ENCODE results near the gene RSPH6A. TPM values are rescaled to one million over a fixed set of nuclear protein-coding genes. Genes with fewer than 3 reads are reported as not detected.

RSPH6A gene
- total RNA-seq, 1 experiment from 2014 or later: 0.52 TPM

DNA sequence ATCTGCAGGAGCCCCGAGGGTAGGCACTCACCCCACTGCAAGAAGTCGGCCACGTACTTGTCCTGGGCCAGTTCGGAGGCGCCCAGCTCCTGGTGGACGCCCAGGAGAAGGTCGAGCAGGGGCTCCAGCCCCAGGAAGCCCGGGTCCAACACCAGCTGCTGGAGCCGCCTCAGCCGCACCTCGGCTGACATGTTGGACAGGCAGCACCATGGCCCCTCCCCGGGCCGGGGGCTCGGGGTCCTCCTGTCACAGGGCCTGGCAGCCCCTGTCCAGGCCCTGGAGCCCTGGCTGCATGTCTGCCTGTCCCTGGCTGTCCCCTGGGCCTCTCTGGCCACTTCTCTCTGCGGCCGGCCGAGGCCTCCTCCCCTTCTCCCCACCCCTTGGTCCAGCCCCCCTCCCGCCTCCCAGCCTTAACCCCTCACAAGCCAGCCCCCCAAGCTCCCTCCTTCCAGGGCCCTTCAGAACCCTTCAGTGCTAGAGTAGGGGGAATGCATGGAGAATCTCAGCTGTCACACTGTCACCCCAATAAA, 32.9 kb downstream of the RSPH6A start, which contains the start of gene DMPK:
Gene DMPK, minus strand, starts transcription at position 329 of the 530 bp plus-strand sequence. Its CDS starts 138 bp downstream, at position 191.
- DNase-seq: no peak
- no peak within 1 kb of the TSS for H3K4me3 Mint-ChIP-seq (ENCODE audit: low read depth, unreplicated experiment)
- BruUV-seq (replicated peaks): no TSS peak
- H3K27me3 Mint-ChIP-seq (ENCODE audit: unreplicated experiment): no peaks in the 10 kb centered on the region
- TF ChIP-seq, protein P1, sequence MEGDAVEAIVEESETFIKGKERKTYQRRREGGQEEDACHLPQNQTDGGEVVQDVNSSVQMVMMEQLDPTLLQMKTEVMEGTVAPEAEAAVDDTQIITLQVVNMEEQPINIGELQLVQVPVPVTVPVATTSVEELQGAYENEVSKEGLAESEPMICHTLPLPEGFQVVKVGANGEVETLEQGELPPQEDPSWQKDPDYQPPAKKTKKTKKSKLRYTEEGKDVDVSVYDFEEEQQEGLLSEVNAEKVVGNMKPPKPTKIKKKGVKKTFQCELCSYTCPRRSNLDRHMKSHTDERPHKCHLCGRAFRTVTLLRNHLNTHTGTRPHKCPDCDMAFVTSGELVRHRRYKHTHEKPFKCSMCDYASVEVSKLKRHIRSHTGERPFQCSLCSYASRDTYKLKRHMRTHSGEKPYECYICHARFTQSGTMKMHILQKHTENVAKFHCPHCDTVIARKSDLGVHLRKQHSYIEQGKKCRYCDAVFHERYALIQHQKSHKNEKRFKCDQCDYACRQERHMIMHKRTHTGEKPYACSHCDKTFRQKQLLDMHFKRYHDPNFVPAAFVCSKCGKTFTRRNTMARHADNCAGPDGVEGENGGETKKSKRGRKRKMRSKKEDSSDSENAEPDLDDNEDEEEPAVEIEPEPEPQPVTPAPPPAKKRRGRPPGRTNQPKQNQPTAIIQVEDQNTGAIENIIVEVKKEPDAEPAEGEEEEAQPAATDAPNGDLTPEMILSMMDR (IDR thresholded peaks at IDR 0.05; ENCODE audit: unreplicated experiment): no peak
- H3K36me3 Mint-ChIP-seq (ENCODE audit: insufficient read depth, unreplicated experiment): peaks cover 65% of the 10 kb centered on the region
- intact Hi-C loops (cut with micrococcal nuclease; ENCODE audit: unreplicated experiment): no loop called here
- H3K9me3 Mint-ChIP-seq (ENCODE audit: low read depth, unreplicated experiment): no peaks in the 10 kb centered on the region
- peaks cover 17% of the 10 kb centered on the region for H3K4me1 Mint-ChIP-seq (ENCODE audit: low read depth, unreplicated experiment)
- CTCF ChIA-PET: interaction anchor here (0.6 to 3.4 kb wide), 7 partner anchors 10 to 489 kb away, joined by 3 to 17 read pairs (median 7); partner anchors contain the start of gene SIX5
- H3K27ac Mint-ChIP-seq (ENCODE audit: unreplicated experiment): no peak within 1 kb of the TSS

DNA sequence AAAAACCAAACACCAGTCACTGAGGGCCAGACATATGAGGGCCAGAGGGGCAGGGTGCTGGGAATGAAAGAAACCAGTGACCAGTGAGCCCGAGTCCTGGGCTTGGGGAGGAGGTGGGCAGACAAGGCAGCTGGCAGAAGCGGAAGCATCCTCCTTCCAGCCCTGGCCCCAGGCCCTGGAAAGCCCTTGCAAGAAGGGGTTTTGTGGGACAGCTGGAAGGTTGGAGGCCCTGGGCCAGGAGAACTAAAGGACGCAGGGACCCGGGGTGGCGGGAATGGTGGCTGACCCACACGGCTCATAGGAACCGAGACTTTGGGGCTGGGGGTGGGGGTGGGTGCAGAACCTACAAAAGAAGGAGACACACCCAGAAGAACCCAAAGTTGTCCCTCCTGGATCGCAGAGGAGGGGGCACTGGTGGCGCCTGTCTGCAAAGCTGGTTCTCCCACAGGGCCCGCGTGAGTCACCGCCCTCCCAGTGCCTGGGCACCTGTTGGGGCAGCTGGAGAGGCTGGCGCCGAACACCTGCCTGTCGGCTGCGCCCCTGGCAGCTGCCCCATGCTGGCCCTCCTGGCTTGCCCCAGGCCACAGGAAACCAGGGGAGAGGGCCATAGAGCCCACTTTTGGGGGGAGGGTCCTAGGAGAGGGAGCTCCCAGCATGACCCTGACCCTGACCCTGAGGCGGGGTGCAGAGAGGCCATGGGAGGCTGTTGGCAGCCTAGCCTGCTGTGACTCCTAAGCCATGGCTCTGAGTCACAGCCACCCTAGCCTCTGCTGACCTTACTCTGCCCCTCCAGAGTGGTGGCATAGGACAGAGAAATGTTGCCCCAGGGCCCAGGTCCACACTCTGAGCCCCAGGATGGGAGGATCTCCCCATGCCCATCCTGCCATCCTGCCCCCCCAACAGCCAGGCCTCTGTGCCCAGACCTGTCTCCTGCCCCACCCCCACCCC, 33.6 kb downstream of the RSPH6A start:
- intact Hi-C loops (cut with micrococcal nuclease; ENCODE audit: unreplicated experiment): no loop called here
- Mint-ChIP-seq H3K27ac (ENCODE audit: unreplicated experiment) (peak overlapping the region; percentile 12), H3K9me3 (ENCODE audit: low read depth, unreplicated experiment) (no peaks in the 10 kb centered on the region), H3K4me3 (ENCODE audit: low read depth, unreplicated experiment) (no peak overlapping the region), H3K4me1 (ENCODE audit: low read depth, unreplicated experiment) (peaks cover 17% of the 10 kb centered on the region), H3K36me3 (ENCODE audit: insufficient read depth, unreplicated experiment) (peaks cover 69% of the 10 kb centered on the region), H3K27me3 (ENCODE audit: unreplicated experiment) (no peaks in the 10 kb centered on the region)
- CTCF ChIA-PET: interaction anchor here (0.6 to 3.4 kb wide), 4 partner anchors 9 to 225 kb away, joined by 3 to 17 read pairs (median 10); partner anchors contain the start of gene SIX5
- DNase-seq: peak; percentile 78
- BruUV-seq (replicated peaks): no TSS peak
- TF ChIP-seq, protein P1 (IDR thresholded peaks at IDR 0.05; ENCODE audit: unreplicated experiment): no peak

GRCh38 chr19:45780448-45781213, 34.5 kb downstream of the RSPH6A start:
- H3K4me3 Mint-ChIP-seq (ENCODE audit: low read depth, unreplicated experiment): no peak overlapping the region

DNA sequence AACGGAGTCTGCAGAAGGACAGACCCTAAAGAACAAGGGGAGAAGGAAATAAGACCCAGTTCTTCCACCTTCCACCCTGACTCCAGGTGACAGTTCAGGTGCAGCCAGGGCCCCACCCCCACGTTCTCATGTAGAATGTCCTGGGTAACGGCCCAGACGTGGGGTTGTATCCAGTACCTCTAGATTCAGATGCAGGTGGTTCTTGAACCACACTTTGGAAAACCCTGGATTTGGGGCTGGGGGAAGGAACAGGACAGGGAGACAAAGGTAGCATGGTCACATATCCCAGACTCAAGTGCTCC, 35.0 kb downstream of the RSPH6A start:
- H3K4me1 Mint-ChIP-seq (ENCODE audit: low read depth, unreplicated experiment): peaks cover 17% of the 10 kb centered on the region
- no peaks in the 10 kb centered on the region for H3K9me3 Mint-ChIP-seq (ENCODE audit: low read depth, unreplicated experiment)
- TF ChIP-seq, protein P1 (IDR thresholded peaks at IDR 0.05; ENCODE audit: unreplicated experiment): no peak
- CTCF ChIA-PET: no interaction called here
- no peak for DNase-seq
- H3K27me3 Mint-ChIP-seq (ENCODE audit: unreplicated experiment): no peaks in the 10 kb centered on the region
- peaks cover 58% of the 10 kb centered on the region for H3K36me3 Mint-ChIP-seq (ENCODE audit: insufficient read depth, unreplicated experiment)
- BruUV-seq (replicated peaks): no TSS peak
- intact Hi-C loops (cut with micrococcal nuclease; ENCODE audit: unreplicated experiment): no loop called here
- no peak overlapping the region for H3K4me3 Mint-ChIP-seq (ENCODE audit: low read depth, unreplicated experiment)
- peak overlapping the region; percentile 18 for H3K27ac Mint-ChIP-seq (ENCODE audit: unreplicated experiment)

More at GRCh38 chr19:45780448-45781213, 34.5 kb downstream of the RSPH6A start:
- CTCF ChIA-PET: interaction anchor here (0.6 to 3.4 kb wide), 3 partner anchors 8 to 224 kb away, joined by 3 to 17 read pairs (median 8); partner anchors contain the start of gene SIX5
- DNase-seq: no peak
- no TSS peak for BruUV-seq (replicated peaks)
- Mint-ChIP-seq H3K4me1 (ENCODE audit: low read depth, unreplicated experiment) (peaks cover 17% of the 10 kb centered on the region), H3K27me3 (ENCODE audit: unreplicated experiment) (no peaks in the 10 kb centered on the region), H3K27ac (ENCODE audit: unreplicated experiment) (peak overlapping the region; percentile 12), H3K9me3 (ENCODE audit: low read depth, unreplicated experiment) (no peaks in the 10 kb centered on the region), H3K36me3 (ENCODE audit: insufficient read depth, unreplicated experiment) (peaks cover 62% of the 10 kb centered on the region)
- TF ChIP-seq, protein P1 (IDR thresholded peaks at IDR 0.05; ENCODE audit: unreplicated experiment): no peak
- intact Hi-C loops (cut with micrococcal nuclease; ENCODE audit: unreplicated experiment): no loop called here
